Neuronal stem cell (in vitro differentiated cells): ENCODE measurements around the gene IL15.
"Not testable (repeated sequence)": the region's sequence is repeated elsewhere in the genome, so short reads cannot be mapped to it uniquely, and the experiment has no call there.

Experiments
- DNase-seq: peaks from one replicate; pipeline ENCODE4 v3.0.0-alpha.2; 2013; ENCODE audit warnings: low spot score
- H2AFZ ChIP-seq: one replicate; pipeline ENCODE4 v1.6.1; 2013; ENCODE audit warnings: mild to moderate bottlenecking, low read length, inconsistent platforms
- H2AK5ac ChIP-seq: 2 replicates; pipeline ENCODE4 v1.6.1; 2013; ENCODE audit warnings: low read depth, mild to moderate bottlenecking, inconsistent platforms, low read length, moderate library complexity, mixed read lengths
- H2BK120ac ChIP-seq: 2 replicates; pipeline ENCODE4 v1.6.1; 2013; ENCODE audit warnings: low read depth, mild to moderate bottlenecking, inconsistent platforms, low read length, moderate library complexity, mixed read lengths
- H2BK12ac ChIP-seq: one replicate; pipeline ENCODE4 v1.6.1; 2013; ENCODE audit warnings: low read length, inconsistent platforms
- H2BK15ac ChIP-seq: 2 replicates; pipeline ENCODE4 v1.6.1; 2013; ENCODE audit warnings: mild to moderate bottlenecking, low read length, inconsistent platforms, mixed read lengths
- H2BK5ac ChIP-seq: one replicate; pipeline ENCODE4 v1.6.1; 2013; ENCODE audit warnings: inconsistent platforms, mild to moderate bottlenecking, low read length, moderate library complexity
- H3K14ac ChIP-seq: one replicate; pipeline ENCODE4 v1.6.1; 2013; ENCODE audit warnings: low read length, inconsistent platforms
- H3K18ac ChIP-seq: 2 replicates; pipeline ENCODE4 v1.6.1; 2013; ENCODE audit warnings: low read length, inconsistent platforms
- H3K23ac ChIP-seq: 2 replicates; pipeline ENCODE4 v1.6.1; 2013; ENCODE audit warnings: low read depth, mild to moderate bottlenecking, mixed read lengths, low read length, inconsistent platforms; ENCODE audit not compliant: poor library complexity
- H3K27ac ChIP-seq: replicated peaks from 3 replicates; pipeline ENCODE4 v1.5.1; 2013; ENCODE audit warnings: low read length, inconsistent platforms
- H3K27me3 ChIP-seq, 3 experiments: 2 replicates each; pipeline ENCODE4 v1.6.1; 2013; ENCODE audit warnings: low read length in 3 of 3, mild to moderate bottlenecking in 2 of 3, inconsistent platforms in 1 of 3, low read depth in 1 of 3, mixed read lengths in 1 of 3, moderate library complexity in 1 of 3; ENCODE audit not compliant: control insufficient read depth in 3 of 3, insufficient read depth in 3 of 3
- H3K36me3 ChIP-seq, 2 donors: replicated peaks in 1 of 2; 2 replicates each; pipeline ENCODE4 v1.6.1; 2013; ENCODE audit warnings: low read length in 2 of 2; ENCODE audit not compliant: control insufficient read depth in 2 of 2, insufficient read depth in 2 of 2
- H3K4ac ChIP-seq: 2 replicates; pipeline ENCODE4 v1.6.1; 2013; ENCODE audit warnings: inconsistent platforms, mild to moderate bottlenecking, low read length, moderate library complexity
- H3K4me1 ChIP-seq, 2 donors: 1 replicate in 1 of 2; 2 replicates in 1 of 2; pipeline ENCODE4 v1.6.1; 2013; ENCODE audit warnings: low read length in 2 of 2, low read depth in 1 of 2; ENCODE audit not compliant: control insufficient read depth in 2 of 2, insufficient read depth in 1 of 2
- H3K4me2 ChIP-seq: one replicate; pipeline ENCODE4 v1.6.1; 2013; ENCODE audit warnings: mild to moderate bottlenecking, low read length, inconsistent platforms; ENCODE audit not compliant: insufficient read depth, poor library complexity, severe bottlenecking
- H3K4me3 ChIP-seq, 2 donors: 2 replicates each; pipeline ENCODE4 v1.5.1; 2013; ENCODE audit warnings: low read length in 2 of 2, mild to moderate bottlenecking in 2 of 2, inconsistent platforms in 1 of 2, moderate library complexity in 1 of 2
- H3K79me1 ChIP-seq: one replicate; pipeline ENCODE4 v1.6.1; 2013; ENCODE audit warnings: low read depth, mild to moderate bottlenecking, inconsistent platforms, low read length, moderate library complexity
- H3K9ac ChIP-seq: one replicate; pipeline ENCODE4 v1.6.1; 2013; ENCODE audit warnings: mild to moderate bottlenecking, low read depth, low read length, inconsistent platforms; ENCODE audit not compliant: poor library complexity
- H3K9me3 ChIP-seq, 2 donors: replicated peaks in 1 of 2; 2 replicates each; pipeline versions ENCODE3 to v1.6.1; 2013; ENCODE audit warnings: low read length in 2 of 2, mild to moderate bottlenecking in 2 of 2, inconsistent platforms in 1 of 2, low read depth in 1 of 2, mixed read lengths in 1 of 2, moderate library complexity in 1 of 2; ENCODE audit not compliant: control insufficient read depth in 2 of 2, insufficient read depth in 1 of 2
- H4K8ac ChIP-seq: one replicate; pipeline ENCODE4 v1.6.1; 2013; ENCODE audit warnings: low read depth, mild to moderate bottlenecking, inconsistent platforms, low read length, moderate library complexity
- H4K91ac ChIP-seq: one replicate; pipeline ENCODE4 v1.6.1; 2013; ENCODE audit warnings: low read length, low read depth, mild to moderate bottlenecking, inconsistent platforms; ENCODE audit not compliant: poor library complexity
- WGBS, 2 donors: extraction: QIAGEN DNeasy Blood & Tissue Kit; methylation state at CpG; one replicate each; pipeline ENCODE4 v1.1.7; 2013; ENCODE audit warnings: missing lambda C conversion rate in 2 of 2, mixed read lengths in 1 of 2; ENCODE audit not compliant: insufficient read length in 2 of 2, insufficient replicate concordance in 1 of 2; ENCODE audit errors: extremely low coverage in 2 of 2; 5-methylcytosine and 5-hydroxymethylcytosine counted together

Gene IL15

GRCh38 chr4:141691247-141691646 lies 54.9 kb downstream of the IL15 start:
- not testable (repeated sequence) for H3K23ac ChIP-seq, H3K9ac ChIP-seq, H4K91ac ChIP-seq

GRCh38 chr4:141692081-141692480 lies 55.7 kb downstream of the IL15 start:
- H3K4me3 ChIP-seq, result no peak overlapping the region
- no peak overlapping the region for H3K23ac ChIP-seq
- H3K36me3 ChIP-seq, result no peaks in the 10 kb centered on the region
- no peak overlapping the region for H3K14ac ChIP-seq
- no peak overlapping the region for H2BK5ac ChIP-seq
- H2BK120ac ChIP-seq, result no peak overlapping the region
- no peak for DNase-seq
- H3K27me3 ChIP-seq, result no peaks in the 10 kb centered on the region
- H3K27ac ChIP-seq, result no peak overlapping the region
- no peak overlapping the region for H2BK12ac ChIP-seq
- no peak overlapping the region for H3K18ac ChIP-seq
- no peak overlapping the region for H3K4me2 ChIP-seq
- H2AFZ ChIP-seq, result no peak overlapping the region
- no CpG with 5 or more reads among the region's 2 CpGs for WGBS, 2 donors
- H2BK15ac ChIP-seq, result no peak overlapping the region
- H3K9ac ChIP-seq, result no peak overlapping the region
- H3K4me1 ChIP-seq, result no peaks in the 10 kb centered on the region
- no peaks in the 10 kb centered on the region for H3K79me1 ChIP-seq
- H2AK5ac ChIP-seq, result no peak overlapping the region
- no peak overlapping the region for H3K4ac ChIP-seq
- H4K91ac ChIP-seq, result no peak overlapping the region
- H3K9me3 ChIP-seq, result no peaks in the 10 kb centered on the region
- H4K8ac ChIP-seq, result no peak overlapping the region

More at GRCh38 chr4:141691247-141691646, 54.9 kb downstream of the IL15 start:
- not testable (repeated sequence) for H3K79me1 ChIP-seq, H3K4me1 ChIP-seq, H2AK5ac ChIP-seq, H3K27me3 ChIP-seq, H4K8ac ChIP-seq, H3K9me3 ChIP-seq, H2BK5ac ChIP-seq, H3K36me3 ChIP-seq, H3K14ac ChIP-seq, H2BK120ac ChIP-seq, H2BK12ac ChIP-seq, H3K4me3 ChIP-seq, H3K18ac ChIP-seq, H3K4ac ChIP-seq, H2AFZ ChIP-seq, DNase-seq, H3K27ac ChIP-seq, H2BK15ac ChIP-seq, H3K4me2 ChIP-seq
- WGBS, 2 donors, result no CpG with 5 or more reads among the region's 1 CpG

- Histone ChIP-seq H3K4ac (no peak overlapping the region), H3K4me1 (no peaks in the 10 kb centered on the region), H4K91ac (no peak overlapping the region), H3K18ac (no peak overlapping the region), H2BK15ac (no peak overlapping the region), H3K14ac (no peak overlapping the region), H2BK5ac (no peak overlapping the region), H3K4me2 (no peak overlapping the region), H3K9me3 (no peaks in the 10 kb centered on the region), H3K27me3 (no peaks in the 10 kb centered on the region), H2AFZ (no peak overlapping the region), H3K36me3 (no peaks in the 10 kb centered on the region), H3K27ac (no peak overlapping the region), H3K4me3 (no peak overlapping the region), H3K79me1 (no peaks in the 10 kb centered on the region), H2BK12ac (no peak overlapping the region), H3K9ac (no peak overlapping the region), H4K8ac (no peak overlapping the region), H2BK120ac (no peak overlapping the region), H2AK5ac (no peak overlapping the region), H3K23ac (no peak overlapping the region)
- DNase-seq, result no peak
- no CpG with 5 or more reads among the region's 2 CpGs for WGBS, 2 donors
Observed at GRCh38 chr4:141697116-141697515, 60.7 kb downstream of the IL15 start.

GRCh38 chr4:141702472-141703182 lies 66.2 kb downstream of the IL15 start:
- Histone ChIP-seq H3K36me3 (no peaks in the 10 kb centered on the region), H2AFZ (no peak overlapping the region), H3K79me1 (no peaks in the 10 kb centered on the region), H2BK5ac (no peak overlapping the region), H3K14ac (no peak overlapping the region), H2BK15ac (no peak overlapping the region), H2AK5ac (no peak overlapping the region), H2BK120ac (no peak overlapping the region), H3K23ac (no peak overlapping the region), H3K9ac (peak overlapping the region; percentile 60), H3K9me3 (peaks cover 0 to 6% of the 10 kb centered on the region in 2 donors), H3K4me2 (no peak overlapping the region), H3K27ac (no peak overlapping the region), H3K4me3 (no peak overlapping the region), H4K8ac (no peak overlapping the region), H3K27me3 (no peaks in the 10 kb centered on the region), H2BK12ac (no peak overlapping the region), H4K91ac (no peak overlapping the region), H3K18ac (no peak overlapping the region), H3K4ac (no peak overlapping the region), H3K4me1 (no peaks in the 10 kb centered on the region)
- no CpG with 5 or more reads among the region's 3 CpGs for WGBS, 2 donors
- DNase-seq, result no peak
